ENCODE measurements around the gene LMO1.

LMO1 gene

DNA sequence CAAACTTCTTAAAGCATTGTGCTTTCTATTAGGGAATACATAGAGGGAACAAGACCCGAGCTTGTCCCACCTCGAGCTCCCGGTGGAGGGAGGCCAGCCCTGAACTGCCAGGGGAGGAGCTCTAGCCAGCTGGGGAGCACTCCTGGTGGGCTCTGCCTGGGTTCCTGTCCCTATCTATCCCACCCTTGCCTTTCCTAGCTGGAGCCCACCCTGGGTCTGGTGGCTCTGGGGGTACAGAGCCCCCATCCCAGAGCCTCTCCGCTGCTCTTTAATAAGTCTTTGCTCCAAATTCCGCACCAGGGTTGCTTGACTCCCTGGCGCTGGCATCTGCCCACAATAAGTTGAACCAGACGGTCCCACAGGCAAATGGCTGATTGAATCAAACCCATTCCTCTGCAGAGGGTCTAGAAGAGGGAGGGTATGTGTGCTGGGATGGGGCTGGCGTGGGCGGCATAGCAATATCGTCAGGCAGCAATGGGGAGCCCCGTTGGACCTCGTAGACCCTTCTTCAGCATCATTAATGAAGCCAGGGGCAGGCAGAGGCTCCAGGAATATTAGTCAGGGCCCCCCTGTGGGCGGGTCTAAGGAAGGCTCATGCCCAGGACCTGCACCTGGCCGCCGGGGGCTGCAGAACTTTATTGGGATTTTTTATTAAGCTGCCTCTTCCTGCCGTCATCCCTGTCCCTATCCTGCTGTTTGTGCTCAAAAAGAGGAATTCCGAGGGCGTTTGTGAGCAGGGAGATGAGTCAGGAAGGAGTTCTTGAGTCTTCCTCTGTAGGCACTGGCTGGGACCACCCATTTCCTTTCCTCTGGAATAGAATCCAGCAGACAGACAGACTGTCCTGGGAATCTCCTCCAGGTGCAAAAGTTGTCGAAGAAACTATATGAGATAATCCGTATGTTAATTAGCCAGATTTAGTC, 56.3 kb downstream of the LMO1 start:
- DNase-seq (ENCODE audit: low read depth in 1 of 2, low spot score in 1 of 2): no peak

DNA sequence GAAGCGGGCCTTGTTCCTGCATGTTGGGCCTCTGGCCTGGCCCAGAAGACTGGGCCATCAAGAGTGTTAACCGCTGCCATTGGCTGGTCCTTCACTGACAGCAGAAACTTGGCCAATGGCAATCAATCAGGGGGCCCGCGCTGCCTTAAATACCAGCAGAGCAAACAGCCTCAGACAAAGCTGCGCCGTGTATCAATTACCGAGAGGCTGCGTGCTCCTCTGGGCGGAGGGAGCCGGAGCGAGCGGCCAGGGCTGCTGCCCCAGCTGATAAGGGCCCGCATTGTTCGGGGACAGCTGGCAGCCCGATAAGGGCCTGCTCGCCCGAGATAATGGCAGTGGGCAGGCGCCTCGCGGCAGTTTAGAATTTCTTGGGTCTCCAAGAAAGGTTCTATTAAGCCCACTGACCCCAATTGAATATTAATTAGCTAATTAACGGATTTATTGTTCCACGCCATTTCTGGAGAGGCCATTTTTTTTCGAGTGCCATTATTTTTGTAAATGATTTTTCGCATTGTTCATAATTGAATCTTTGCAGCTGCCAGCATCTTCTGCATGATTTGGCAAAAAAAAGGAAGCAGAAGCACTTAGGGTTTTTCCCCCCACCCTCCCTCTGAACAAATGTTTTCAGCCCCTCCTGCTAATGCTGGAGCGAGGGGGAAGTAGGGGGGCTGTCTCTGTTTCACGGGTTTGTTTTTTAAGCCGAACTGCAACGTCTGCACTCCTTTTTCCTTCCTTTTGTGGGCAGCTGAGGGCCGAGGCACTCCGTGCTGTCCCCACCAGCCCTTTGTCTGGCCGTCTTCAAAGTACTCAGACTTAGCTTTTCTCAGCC, 57.2 kb downstream of the LMO1 start:
- DNase-seq (ENCODE audit: low read depth in 1 of 2, low spot score in 1 of 2): no peak

DNA sequence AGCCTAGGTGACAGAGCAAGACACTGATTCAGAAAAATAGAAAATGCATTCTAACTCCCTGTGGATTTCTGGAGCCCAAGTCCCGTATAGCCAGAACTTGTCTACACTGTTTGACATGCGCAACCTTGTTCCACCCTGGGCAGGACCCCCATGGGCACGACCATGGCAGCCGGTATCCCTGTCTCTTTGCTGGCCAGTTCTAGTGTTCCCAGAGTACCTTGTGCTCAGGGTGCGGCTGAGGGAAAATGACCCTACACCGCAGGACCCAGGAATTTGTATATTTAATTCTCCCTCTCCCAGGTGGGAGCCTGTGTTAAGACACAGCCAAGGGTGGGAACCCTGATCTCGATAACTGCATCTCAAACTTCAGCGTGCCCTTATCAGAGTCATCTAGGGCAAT, 58.1 kb downstream of the LMO1 start:
- DNase-seq (ENCODE audit: low read depth in 1 of 2, low spot score in 1 of 2): no peak

DNA sequence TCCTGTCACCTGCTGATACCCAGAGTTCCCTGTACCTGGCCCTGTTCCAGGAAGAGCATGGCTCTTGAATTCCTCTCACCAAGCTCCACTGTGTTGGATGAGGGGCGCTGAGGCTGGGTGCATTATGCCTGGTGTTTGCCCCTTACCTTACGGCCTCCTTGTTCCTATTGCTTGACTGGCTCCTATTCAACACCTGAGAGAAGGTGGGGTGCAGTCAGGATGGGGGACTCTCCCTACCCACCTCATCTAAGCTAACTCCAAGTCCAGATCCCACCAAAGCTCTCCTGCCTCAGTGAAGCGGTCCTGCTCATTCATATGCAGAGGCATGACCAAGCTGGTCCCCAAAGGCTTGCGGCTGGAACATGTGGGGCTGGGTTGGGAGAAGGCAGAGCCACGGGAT, 59.1 kb downstream of the LMO1 start:
- DNase-seq (ENCODE audit: low read depth in 1 of 2, low spot score in 1 of 2): no peak

DNA sequence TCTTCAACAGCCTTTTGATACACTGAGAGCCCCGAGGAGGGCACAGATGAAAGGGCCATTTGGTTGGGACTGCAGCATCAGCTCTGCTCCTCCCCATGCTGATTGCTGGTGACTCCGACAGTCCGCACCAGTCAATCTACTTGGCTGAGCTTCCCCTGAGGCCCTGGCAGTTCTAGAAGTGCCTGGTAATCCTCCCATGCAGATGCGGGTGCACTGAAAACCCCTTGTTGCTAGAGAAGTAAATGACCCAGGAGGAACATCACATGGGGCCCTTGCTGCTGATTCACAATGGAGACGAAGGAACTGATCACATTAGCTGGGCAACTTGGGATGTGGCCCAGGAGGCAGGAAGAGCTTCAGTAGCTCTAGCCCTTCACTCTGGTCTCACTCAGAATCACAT, 59.7 kb downstream of the LMO1 start:
- DNase-seq (ENCODE audit: low read depth in 1 of 2, low spot score in 1 of 2): no peak

DNA sequence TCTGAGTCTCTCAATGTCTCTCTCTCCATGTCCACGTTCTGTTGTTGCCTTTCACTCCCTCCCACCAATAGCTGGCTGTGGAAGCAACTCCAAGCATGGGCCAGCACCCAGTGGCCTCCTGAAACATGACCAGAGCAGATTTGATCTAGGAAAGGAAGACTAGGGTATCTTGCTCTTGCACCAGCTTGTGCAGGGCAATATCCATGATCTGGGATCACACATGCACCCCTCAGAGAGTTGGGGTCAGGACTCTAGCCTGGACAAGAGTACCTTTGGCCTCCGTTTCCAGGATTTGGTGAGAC, 60.3 kb downstream of the LMO1 start:
- DNase-seq (ENCODE audit: low read depth in 1 of 2, low spot score in 1 of 2): no peak

DNA sequence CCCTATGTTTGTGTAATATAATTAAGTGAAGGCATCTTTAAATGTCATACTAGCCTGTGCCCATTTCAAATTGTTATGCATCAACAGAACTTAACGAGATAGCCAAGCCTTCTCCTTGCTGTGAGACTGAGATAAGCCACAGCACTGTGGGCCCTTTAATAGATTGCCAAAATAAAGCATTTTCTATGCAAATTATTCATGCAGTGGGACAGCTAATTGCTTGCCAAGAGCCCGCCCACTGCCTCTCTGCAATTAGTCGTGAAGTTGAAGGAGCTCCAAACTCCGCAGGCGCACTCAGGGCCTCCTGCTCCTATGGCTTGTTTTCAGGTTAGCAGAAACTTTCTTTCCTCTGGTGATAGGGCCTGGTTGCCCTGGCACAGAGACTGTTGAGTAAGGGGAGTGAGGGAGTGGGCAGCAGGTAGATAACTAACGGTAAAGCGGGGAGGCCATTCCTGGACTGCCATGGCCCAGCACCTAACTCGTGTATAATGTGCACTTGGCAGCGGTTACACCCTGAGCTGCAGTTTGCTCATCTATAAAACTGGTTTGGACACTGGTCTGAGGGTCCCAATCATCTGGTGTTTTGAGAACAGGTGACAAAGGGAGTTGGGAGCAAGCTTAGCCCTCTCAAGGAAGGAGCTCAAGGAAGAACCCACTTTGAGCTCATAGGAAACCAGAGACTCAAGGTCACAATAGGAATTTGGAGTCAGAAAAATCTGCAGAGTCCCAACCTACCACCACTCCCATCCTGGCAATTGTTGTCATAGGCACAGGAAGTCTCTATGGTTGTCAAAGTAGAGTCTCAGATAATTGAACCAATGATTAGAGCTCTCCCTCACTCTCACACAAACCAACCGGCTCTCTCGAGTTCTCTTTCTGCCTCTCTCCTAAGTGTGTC, 60.9 kb downstream of the LMO1 start:
- DNase-seq (ENCODE audit: low read depth in 1 of 2, low spot score in 1 of 2): no peak

DNA sequence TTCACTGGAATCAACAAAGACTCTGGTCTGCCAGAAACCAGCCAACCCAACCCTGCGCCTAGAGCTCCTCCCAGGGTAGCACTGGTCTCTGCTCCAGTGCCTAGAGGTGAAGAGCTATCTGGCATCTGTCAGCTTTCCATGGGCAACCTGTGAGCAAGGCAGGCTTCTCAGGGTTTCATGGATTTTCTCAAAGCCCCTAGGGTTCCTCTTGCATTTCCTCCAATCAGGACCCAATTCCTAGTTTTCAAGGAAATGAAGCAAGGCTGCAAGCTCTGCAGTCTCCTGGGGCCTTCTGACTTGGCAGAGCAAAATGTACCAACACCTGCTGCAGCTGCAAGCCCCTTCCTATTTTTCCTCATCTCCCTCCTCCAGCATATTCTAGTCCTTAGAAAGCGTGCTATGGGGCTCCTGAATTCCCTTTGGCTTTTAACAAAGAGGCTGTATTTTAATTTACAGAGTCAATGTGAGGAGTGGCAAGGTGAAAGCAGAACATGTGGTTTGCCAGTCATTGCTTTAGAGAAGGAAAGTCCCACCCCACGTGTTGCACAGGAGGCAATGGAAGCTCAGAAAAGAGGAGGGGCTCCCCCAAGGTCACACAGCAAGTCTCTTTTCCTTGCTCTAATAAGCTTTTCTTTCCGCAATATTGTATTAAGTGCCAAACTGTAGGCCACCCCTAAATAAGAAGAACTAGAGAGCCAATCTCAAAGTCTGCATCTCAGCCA, 61.9 kb downstream of the LMO1 start:
- no peak for DNase-seq (ENCODE audit: low read depth in 1 of 2, low spot score in 1 of 2)

DNA sequence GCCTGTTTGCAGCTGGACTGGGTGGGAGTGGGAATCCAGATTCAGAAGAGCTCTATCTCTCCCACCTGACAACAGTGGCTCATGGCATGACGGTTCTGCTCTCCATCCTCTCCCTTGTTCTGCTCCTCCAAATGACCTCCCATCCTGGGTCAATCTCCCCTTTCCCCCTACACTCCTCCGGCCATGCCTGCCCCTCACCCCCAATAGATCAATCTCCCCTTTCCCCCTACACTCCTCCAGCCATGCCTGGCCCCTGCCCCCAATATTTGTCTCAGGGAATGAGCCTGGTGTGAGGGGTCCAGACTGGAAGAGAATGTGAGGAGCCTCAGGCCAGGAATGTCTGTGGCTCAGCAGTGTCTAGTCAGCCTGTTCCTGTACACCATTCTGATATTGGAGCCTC, 64.0 kb downstream of the LMO1 start:
- no peak for DNase-seq (ENCODE audit: low read depth in 1 of 2, low spot score in 1 of 2)

DNA sequence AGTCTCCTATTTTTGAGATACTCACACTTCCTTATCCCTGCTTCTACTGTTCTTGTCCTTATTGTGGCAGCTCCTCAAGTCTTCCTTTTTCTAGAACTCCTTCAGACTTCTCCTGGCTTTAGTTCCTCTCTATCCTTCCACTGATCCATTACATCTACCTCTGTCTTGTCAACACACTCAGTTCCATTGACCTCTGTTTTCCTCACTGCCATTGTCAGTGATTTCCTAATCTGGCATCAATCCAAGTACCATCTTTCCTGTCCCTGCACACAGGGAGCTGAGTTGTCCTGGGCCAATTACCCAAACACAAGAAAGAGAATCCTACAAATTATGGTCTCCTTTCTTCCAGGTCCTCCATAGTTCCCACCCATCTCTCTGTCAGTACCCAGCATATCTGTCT, 66.9 kb downstream of the LMO1 start:
- no peak for DNase-seq (ENCODE audit: low read depth in 1 of 2, low spot score in 1 of 2)

DNA sequence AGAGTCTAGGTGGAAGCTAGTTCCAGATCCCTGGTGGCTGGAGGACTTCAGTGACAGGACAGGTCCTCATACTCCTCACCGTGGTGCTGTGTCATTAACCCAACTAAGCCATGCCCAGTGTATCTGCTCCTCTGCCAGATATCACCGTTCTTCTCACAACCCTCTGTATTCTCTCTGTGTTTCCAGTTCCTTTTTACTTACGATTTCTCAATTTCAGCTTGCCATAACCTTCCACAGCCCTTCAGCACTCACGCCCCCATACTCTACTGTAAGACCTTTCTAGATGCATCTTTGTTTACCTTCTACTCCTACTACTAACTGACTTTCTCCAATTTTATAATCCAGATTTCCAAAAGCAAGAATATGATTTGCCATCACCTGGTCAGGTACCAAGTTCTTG, 68.7 kb downstream of the LMO1 start:
- no peak for DNase-seq (ENCODE audit: low read depth in 1 of 2, low spot score in 1 of 2)

DNA sequence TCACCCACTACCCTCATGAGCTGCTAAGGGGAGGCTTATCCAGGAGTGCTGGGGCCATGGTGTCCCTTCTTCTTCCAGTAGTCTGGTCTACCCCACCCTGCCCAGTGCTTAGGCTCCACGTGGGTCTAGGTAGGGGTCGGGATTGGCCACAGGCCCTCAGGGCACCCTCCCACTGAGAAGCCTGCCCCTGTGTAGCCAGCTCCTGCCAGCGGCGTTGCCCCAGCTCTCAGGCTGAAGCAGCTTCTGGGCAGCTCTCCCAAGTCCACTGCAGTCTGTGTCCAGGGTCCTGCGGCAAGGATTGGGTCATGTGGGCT, 70.8 kb downstream of the LMO1 start:
- DNase-seq (ENCODE audit: low read depth in 1 of 2, low spot score in 1 of 2): no peak

DNA sequence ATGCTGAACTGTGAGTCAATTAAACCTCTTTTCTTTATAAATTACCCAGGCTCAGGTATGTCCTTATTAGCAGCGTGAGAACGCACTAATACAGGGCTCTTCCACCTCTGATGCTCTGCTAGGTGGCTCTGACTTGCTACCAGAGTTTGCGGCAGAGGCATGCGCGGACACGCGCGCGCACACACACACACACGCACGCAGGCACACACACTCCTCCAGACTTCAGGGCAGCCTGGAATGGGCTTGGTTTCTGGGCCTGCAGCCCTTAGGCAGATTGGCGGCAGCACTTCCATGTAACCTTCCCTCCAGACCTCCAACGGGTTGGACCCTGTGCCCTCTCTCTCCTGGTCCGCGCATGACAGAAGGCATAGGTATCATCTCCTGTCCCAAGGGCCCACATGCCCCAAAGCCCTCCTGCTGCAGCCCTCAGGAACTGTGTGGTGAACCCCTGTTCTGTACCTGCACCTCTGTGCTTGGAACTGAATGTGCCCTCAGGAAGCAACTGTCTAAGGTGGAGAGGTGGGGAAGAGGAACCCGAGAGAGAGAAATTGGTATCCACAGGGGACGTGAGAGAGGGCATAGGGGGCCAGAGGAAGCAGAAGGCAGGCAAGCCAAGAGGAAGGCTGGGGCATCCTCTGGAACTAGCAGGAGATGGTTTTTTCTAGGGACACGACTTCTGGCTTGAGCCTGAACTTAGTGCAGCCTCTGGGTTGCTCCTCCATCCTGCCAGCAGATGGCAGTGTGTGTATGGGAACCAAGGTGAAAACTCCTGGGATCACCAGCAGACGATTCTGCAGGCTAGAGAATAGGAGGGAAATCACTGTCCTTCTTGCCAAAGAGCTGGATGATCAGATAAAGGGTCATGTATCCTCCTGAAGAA, 71.4 kb downstream of the LMO1 start:
- DNase-seq (ENCODE audit: low read depth in 1 of 2, low spot score in 1 of 2): no peak

DNA sequence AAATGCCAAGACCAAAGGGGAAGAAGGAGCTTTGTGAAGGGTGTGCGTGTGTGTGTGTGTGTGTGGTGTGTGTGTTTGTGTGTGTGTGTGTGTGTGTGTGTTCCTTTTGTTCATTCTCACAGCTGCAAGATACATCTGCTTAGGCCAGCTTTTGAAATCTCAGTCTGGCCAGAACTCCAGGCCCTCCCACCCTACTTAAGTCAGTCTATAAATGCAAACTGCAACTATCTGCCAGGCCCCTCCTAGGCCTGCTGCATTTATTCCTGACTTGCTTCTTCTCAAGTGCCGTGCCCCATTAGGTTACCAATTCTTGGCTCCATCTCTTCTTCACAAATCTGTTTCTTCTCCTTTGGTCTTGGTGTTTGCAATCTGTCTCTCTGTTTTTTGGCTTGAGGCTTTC, 73.2 kb downstream of the LMO1 start:
- DNase-seq (ENCODE audit: low read depth in 1 of 2, low spot score in 1 of 2): no peak

DNA sequence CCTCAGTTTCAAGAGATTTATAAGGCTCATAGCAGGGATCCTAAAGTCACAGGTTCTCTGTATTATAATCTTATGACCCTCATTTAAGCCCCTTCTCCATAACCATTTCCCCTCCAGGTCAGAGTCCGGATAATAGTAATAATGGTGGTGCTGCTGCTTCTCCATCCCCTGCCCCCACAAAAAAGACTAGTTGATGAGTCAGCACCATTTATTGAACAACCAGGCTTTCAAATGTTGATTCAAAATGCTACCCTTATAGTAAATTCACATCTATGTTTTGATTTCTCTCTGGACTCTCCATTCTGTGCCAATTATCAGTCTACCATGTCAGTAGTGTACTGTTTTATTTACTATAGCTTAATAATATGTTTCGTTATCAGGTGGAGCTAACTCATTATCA, 77.2 kb downstream of the LMO1 start:
- no peak for DNase-seq (ENCODE audit: low read depth in 1 of 2, low spot score in 1 of 2)

DNA sequence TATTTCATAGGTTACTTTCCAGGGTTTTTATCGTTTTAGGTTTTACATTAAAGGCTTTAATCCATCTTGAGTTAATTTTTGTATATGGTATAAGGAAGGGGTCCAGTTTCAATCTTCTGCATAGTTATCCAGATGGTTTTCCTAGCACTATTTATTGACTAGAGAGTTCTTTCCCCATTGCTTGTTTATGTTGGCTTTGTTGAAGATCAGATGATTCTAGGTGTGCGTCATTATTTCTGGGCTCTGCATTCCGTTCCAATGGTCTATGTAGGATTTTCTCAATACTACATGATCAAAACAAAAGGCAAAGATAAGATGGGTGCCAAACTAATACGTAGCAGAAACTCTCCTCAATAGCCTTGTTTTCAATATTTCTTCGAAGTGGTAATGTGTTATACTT, 80.6 kb downstream of the LMO1 start:
- no peak for DNase-seq (ENCODE audit: low read depth in 1 of 2, low spot score in 1 of 2)

DNA sequence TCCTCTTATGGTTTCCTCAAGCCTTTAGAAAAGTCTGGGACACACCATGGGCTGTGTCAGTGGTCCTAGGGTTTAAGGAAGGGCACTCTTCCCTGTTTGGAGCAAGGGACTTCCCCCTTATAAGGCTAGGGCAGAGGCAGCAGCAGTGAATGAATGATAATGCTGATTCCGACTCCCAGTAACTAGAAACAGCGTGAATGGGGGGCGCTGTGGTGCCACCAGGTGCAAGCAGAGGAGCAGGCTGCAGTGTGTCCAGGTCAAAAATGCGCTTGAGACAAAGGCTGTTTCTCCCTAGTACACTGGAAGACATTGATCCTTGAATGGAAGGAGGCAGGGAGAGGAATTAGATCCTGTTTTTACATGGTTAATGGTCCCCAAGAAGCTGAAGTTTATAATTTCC, 83.2 kb downstream of the LMO1 start:
- no peak for DNase-seq (ENCODE audit: low read depth in 1 of 2, low spot score in 1 of 2)

DNA sequence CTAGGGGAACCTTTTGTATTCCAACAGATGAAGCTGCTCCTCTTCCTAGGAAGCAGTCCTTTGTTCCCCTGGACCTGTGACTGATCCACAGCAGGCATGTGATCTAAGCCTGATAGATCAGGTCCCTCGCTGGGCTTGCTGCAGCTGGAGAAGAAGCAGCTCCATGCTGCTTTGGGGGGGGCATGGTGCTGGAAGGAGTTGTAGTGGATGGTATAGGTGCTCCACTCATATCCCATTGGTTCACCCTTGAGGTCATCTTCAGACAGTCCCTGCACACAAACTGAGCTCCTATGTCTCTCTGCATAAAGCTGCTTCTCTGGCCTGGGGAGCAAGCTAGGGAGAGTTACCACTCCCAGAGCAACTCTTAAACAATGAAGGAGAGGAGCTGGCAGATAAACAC, 85.4 kb downstream of the LMO1 start:
- no peak for DNase-seq (ENCODE audit: low read depth in 1 of 2, low spot score in 1 of 2)

DNA sequence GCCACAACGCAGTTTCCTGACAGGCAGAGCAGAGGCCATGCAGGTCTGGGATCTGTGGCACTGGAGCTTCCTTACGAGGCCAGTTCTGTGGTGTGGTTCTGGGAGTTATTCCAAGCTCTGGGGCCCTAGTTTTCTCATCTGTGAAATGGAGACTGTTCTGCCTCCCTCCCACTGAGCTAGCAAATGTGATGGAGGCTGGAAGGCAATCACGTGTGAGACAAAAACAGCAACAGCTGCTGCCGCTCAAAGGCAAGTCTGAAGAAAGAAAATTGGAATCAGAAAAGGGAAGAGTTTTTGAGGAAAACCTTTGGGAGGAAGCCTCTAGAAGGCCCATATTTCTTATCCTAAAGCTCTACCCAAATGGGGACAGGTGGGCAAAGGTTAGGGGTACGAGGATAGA, 86.5 kb downstream of the LMO1 start:
- no peak for DNase-seq (ENCODE audit: low read depth in 1 of 2, low spot score in 1 of 2)
